NCI-H345 (cell line): Measurements from ENCODE around the gene MYO5B.
A peak's percentile ranks its signal among the peaks of the same experiment; 100 is the strongest.

Experiments used
- DNase-seq: peaks from one replicate; lab custom pipeline; 2025; lab: John Stamatoyannopoulos, UW

MYO5B gene

GRCh38 chr18:50065527-50065926 lies 129.4 kb downstream of the MYO5B start:
- DNase-seq: no peak

GRCh38 chr18:50065039-50065438 lies 129.9 kb downstream of the MYO5B start:
- DNase-seq: no peak

GRCh38 chr18:50061876-50062517 lies 132.9 kb downstream of the MYO5B start:
- peak; percentile 19 for DNase-seq

- no peak for DNase-seq
These were observed 134.1 kb downstream of the MYO5B start for GRCh38 chr18:50060822-50061221.

- DNase-seq: no peak
These were observed 136.2 kb downstream of the MYO5B start for GRCh38 chr18:50058731-50059130.

GRCh38 chr18:50057009-50057408 lies 137.9 kb downstream of the MYO5B start:
- no peak for DNase-seq

GRCh38 chr18:50056185-50056584 lies 138.8 kb downstream of the MYO5B start:
- DNase-seq: no peak

- no peak for DNase-seq
These were observed 139.5 kb downstream of the MYO5B start for GRCh38 chr18:50055488-50055887.

GRCh38 chr18:50053111-50053510 lies 141.8 kb downstream of the MYO5B start:
- no peak for DNase-seq

- DNase-seq: peak; percentile 14
These were observed 143.7 kb downstream of the MYO5B start for GRCh38 chr18:50051288-50051687.

- no peak for DNase-seq
These were observed 149.8 kb downstream of the MYO5B start for GRCh38 chr18:50045126-50045525.

- DNase-seq: no peak
These were observed 150.5 kb downstream of the MYO5B start for GRCh38 chr18:50044402-50044801.

GRCh38 chr18:50042611-50043010 lies 152.3 kb downstream of the MYO5B start:
- DNase-seq: no peak

- no peak for DNase-seq
These were observed 155.2 kb downstream of the MYO5B start for GRCh38 chr18:50039746-50040145.

- no peak for DNase-seq
These were observed 156.5 kb downstream of the MYO5B start for GRCh38 chr18:50038448-50038847.

GRCh38 chr18:50034029-50034428 lies 160.9 kb downstream of the MYO5B start:
- DNase-seq: no peak

- no peak for DNase-seq
These were observed 161.9 kb downstream of the MYO5B start for GRCh38 chr18:50033004-50033403.

GRCh38 chr18:50030146-50030545 lies 164.8 kb downstream of the MYO5B start:
- no peak for DNase-seq

GRCh38 chr18:50027996-50028395 lies 167.0 kb downstream of the MYO5B start:
- DNase-seq: no peak

GRCh38 chr18:50024466-50024865 lies 170.5 kb downstream of the MYO5B start:
- DNase-seq: no peak

- DNase-seq: no peak
These were observed 172.0 kb downstream of the MYO5B start for GRCh38 chr18:50022985-50023384.

- DNase-seq: no peak
These were observed 180.3 kb downstream of the MYO5B start for GRCh38 chr18:50014606-50015005.

- no peak for DNase-seq
These were observed 181.4 kb downstream of the MYO5B start for GRCh38 chr18:50013363-50014138.
